ENCODE results near the gene RHEX. TPM values are rescaled to one million over a fixed set of nuclear protein-coding genes. Genes with fewer than 3 reads are reported as not detected.

Gene RHEX
- polyA plus RNA-seq, 1 of the 3 experiments (the other 2 are of a cell fraction): not detected

DNA sequence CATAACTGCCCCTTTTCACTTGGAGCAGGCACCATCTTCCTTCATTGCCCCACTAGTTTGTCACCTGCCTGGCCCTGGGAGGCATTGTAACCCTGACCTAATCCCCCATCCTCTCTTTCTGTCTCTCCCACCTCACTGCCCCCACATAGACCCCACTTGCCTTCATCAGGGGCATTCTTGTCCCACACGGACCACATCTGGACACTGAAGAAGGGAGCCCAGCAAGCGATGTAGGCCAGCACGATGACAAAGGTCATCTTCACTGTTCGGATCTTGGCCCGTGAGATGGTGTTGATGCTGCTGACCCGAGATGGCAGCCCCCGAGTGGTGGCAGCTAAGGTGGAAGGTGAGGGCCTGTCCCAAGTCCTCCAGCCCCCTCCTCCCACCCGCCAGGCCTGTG is 62.8 kb downstream of the RHEX start:
- H3K79me2 ChIP-seq (ENCODE audit: insufficient read depth): no peaks in the 10 kb centered on the region
- ChIA-PET POLR2A (no interaction called here), CTCF (interaction anchor here (0.8 to 5.2 kb wide), 7 partner anchors 9 to 324 kb away, joined by 3 to 24 read pairs (median 7); no protein-coding TSS in a partner anchor)
- H3K27ac ChIP-seq (ENCODE audit: low read depth in 2 of 2, low read length in 1 of 2): no peak overlapping the region
- no peaks in the 10 kb centered on the region for H3K36me3 ChIP-seq (replicated peaks in 1 of 2; ENCODE audit: control insufficient read depth in 1 of 2, insufficient read depth in 2 of 2, low read length in 1 of 2)
- no peak overlapping the region for H3K9ac ChIP-seq
- H3K9me2 ChIP-seq: no peaks in the 10 kb centered on the region
- peaks cover 3% of the 10 kb centered on the region; the same call in 1 of the 2 replicates for H3K9me3 ChIP-seq
- H3K4me1 ChIP-seq (ENCODE audit: control insufficient read depth in 1 of 2, insufficient read depth in 2 of 2, low read depth in 1 of 2, low read length in 1 of 2): peaks cover 0 to 10% of the 10 kb centered on the region in 2 experiments; a peak in 1 of 4 replicates
- H3K4me2 ChIP-seq: no peak overlapping the region
- no peaks in the 10 kb centered on the region for H3F3A ChIP-seq (replicated peaks; ENCODE audit: insufficient read depth)
- H3K27me3 ChIP-seq (ENCODE audit: insufficient read depth): peaks cover 35% of the 10 kb centered on the region
- DNase-seq: no peak
- WGBS (ENCODE audit: low lambda C conversion rate): 75% methylated on average over 7 of the region's 8 CpGs
- no peaks in the 10 kb centered on the region for H4K20me1 ChIP-seq (ENCODE audit: insufficient read depth)
- H3K4me3 ChIP-seq (ENCODE audit: low read depth in 2 of 2, low read length in 1 of 2): no peak overlapping the region
- H2AFZ ChIP-seq (ENCODE audit: low read depth): no peak overlapping the region
- no peak for TF ChIP-seq ELF1 (IDR thresholded peaks at IDR 0.05)
- no peak for TF ChIP-seq TCF12 (IDR thresholded peaks at IDR 0.05)
- no peak for TF ChIP-seq SMC3 (IDR thresholded peaks at IDR 0.05; ENCODE audit: low read depth, low read length)
- TF ChIP-seq TEAD4 (IDR thresholded peaks at IDR 0.05; ENCODE audit: borderline replicate concordance, insufficient read depth): no peak
- TF ChIP-seq NRF1 (IDR thresholded peaks at IDR 0.05; ENCODE audit: low read depth, low read length): no peak
- TF ChIP-seq CTCF (IDR thresholded peaks at IDR 0.05): no peak
- no peak for TF ChIP-seq RFX5 (IDR thresholded peaks at IDR 0.05; ENCODE audit: low read length)
- TF ChIP-seq TAF1 (IDR thresholded peaks at IDR 0.05; ENCODE audit: borderline replicate concordance, low read depth, low read length): no peak
- no peak for TF ChIP-seq GATA2 (CRISPR knock-in tag; IDR thresholded peaks at IDR 0.05)
- no peak for TF ChIP-seq YY1 (IDR thresholded peaks at IDR 0.05; ENCODE audit: low read depth)
- no peak for TF ChIP-seq MXI1 (IDR thresholded peaks at IDR 0.05; ENCODE audit: low read depth, low read length)
- TF ChIP-seq, protein P1, sequence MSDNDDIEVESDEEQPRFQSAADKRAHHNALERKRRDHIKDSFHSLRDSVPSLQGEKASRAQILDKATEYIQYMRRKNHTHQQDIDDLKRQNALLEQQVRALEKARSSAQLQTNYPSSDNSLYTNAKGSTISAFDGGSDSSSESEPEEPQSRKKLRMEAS (IDR thresholded peaks at IDR 0.05; ENCODE audit: low read depth): no peak

DNA sequence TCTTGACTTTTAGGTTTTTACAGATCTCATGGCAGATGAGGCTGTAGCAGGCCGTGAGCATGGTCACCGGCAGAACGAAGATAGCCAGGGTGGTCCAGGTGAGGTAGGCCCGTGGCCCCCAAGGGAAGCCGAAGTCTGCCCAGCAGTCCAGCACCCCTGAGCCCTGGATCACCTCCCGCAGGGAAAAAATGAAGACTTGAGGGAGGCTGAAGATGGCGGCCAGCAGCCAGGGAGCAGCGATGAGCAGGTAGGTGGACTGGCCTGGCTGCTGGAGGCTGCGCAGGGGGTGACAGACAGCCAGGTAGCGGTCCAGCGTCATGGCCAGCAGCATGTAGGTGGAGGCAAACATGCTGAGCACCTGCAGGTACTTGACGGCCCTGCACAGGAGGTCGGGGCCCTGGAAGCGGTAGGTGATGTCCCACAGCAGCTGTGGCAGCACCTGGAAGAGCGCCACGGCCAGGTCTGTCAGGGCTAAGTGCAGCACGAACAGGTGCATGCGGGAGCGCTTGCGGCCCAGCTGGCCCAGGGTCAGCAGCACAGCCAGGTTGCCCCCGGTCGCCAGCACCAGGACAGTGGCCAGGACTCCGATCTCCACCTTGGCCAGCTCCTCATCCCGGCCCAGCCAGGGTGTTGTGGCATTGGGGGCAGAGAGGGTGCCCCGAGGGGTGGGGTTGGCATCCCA is 63.4 kb downstream of the RHEX start:
- CTCF ChIA-PET: interaction anchor here (0.8 to 5.2 kb wide), 6 partner anchors 11 to 325 kb away, joined by 3 to 24 read pairs (median 9); no protein-coding TSS in a partner anchor
- no peak for DNase-seq
- no peaks in the 10 kb centered on the region for H3K36me3 ChIP-seq (replicated peaks in 1 of 2; ENCODE audit: control insufficient read depth in 1 of 2, insufficient read depth in 2 of 2, low read length in 1 of 2)
- H3K27ac ChIP-seq (ENCODE audit: low read depth in 2 of 2, low read length in 1 of 2): no peak overlapping the region
- H3K27me3 ChIP-seq (ENCODE audit: insufficient read depth): peaks cover 35% of the 10 kb centered on the region
- no peak overlapping the region for H3K4me2 ChIP-seq
- WGBS (ENCODE audit: low lambda C conversion rate): 79% methylated on average over 6 of the region's 25 CpGs
- no peak overlapping the region for H3K9ac ChIP-seq
- H3K79me2 ChIP-seq (ENCODE audit: insufficient read depth): no peaks in the 10 kb centered on the region
- no peaks in the 10 kb centered on the region for H3F3A ChIP-seq (replicated peaks; ENCODE audit: insufficient read depth)
- H4K20me1 ChIP-seq (ENCODE audit: insufficient read depth): no peaks in the 10 kb centered on the region
- H3K4me1 ChIP-seq (ENCODE audit: control insufficient read depth in 1 of 2, insufficient read depth in 2 of 2, low read depth in 1 of 2, low read length in 1 of 2): peaks cover 0 to 10% of the 10 kb centered on the region in 2 experiments; a peak in 1 of 4 replicates
- no peaks in the 10 kb centered on the region for H3K9me2 ChIP-seq
- POLR2A ChIA-PET: no interaction called here
- peaks cover 8% of the 10 kb centered on the region; the same call in 1 of the 2 replicates for H3K9me3 ChIP-seq
- H2AFZ ChIP-seq (ENCODE audit: low read depth): no peak overlapping the region
- TF ChIP-seq RCOR1 (IDR thresholded peaks at IDR 0.05; ENCODE audit: low read length) (no peak), MXI1 (IDR thresholded peaks at IDR 0.05; ENCODE audit: low read depth, low read length) (no peak), GATA2 (CRISPR knock-in tag; IDR thresholded peaks at IDR 0.05) (no peak), FOSL2 (IDR thresholded peaks at IDR 0.05; ENCODE audit: borderline replicate concordance, low read depth) (no peak), RFX5 (IDR thresholded peaks at IDR 0.05; ENCODE audit: low read length) (no peak), ELF1 (IDR thresholded peaks at IDR 0.05) (no peak), NRF1 (IDR thresholded peaks at IDR 0.05; ENCODE audit: low read depth, low read length) (no peak), TEAD4 (IDR thresholded peaks at IDR 0.05; ENCODE audit: borderline replicate concordance, insufficient read depth) (no peak), EP300 (IDR thresholded peaks at IDR 0.05; ENCODE audit: borderline replicate concordance in 1 of 2, low read depth in 1 of 2, low read length in 1 of 2) (no peak), RXRA (IDR thresholded peaks at IDR 0.05; ENCODE audit: borderline replicate concordance, low read depth) (no peak), CHD2 (IDR thresholded peaks at IDR 0.05; ENCODE audit: low read length, partially characterized antibody) (no peak), POLR2AphosphoS5 (IDR thresholded peaks at IDR 0.05; ENCODE audit: low read depth, low read length) (no peak), EZH2phosphoT487 (IDR thresholded peaks at IDR 0.05; ENCODE audit: borderline replicate concordance, low read depth) (no peak)
- TF ChIP-seq, protein P2, sequence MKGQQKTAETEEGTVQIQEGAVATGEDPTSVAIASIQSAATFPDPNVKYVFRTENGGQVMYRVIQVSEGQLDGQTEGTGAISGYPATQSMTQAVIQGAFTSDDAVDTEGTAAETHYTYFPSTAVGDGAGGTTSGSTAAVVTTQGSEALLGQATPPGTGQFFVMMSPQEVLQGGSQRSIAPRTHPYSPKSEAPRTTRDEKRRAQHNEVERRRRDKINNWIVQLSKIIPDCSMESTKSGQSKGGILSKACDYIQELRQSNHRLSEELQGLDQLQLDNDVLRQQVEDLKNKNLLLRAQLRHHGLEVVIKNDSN (IDR thresholded peaks at IDR 0.05; ENCODE audit: borderline replicate concordance, low read depth): no peak
- TF ChIP-seq, protein P3, sequence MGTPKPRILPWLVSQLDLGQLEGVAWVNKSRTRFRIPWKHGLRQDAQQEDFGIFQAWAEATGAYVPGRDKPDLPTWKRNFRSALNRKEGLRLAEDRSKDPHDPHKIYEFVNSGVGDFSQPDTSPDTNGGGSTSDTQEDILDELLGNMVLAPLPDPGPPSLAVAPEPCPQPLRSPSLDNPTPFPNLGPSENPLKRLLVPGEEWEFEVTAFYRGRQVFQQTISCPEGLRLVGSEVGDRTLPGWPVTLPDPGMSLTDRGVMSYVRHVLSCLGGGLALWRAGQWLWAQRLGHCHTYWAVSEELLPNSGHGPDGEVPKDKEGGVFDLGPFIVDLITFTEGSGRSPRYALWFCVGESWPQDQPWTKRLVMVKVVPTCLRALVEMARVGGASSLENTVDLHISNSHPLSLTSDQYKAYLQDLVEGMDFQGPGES (IDR thresholded peaks at IDR 0.05; ENCODE audit: low read depth, low read length): no peak
- H3K4me3 ChIP-seq (ENCODE audit: low read depth in 2 of 2, low read length in 1 of 2): no peak overlapping the region

All from SK-N-SH (cell line).